HG03469 (cell line): Measurements from ENCODE around the gene ZSCAN29.
"Not testable (repeated sequence)": the region's sequence is repeated elsewhere in the genome, so short reads cannot be mapped to it uniquely, and the experiment has no call there.

Experiments
- ATAC-seq: cut with Tn5 transposase; IDR thresholded peaks from one replicate; pipeline ENCODE4 v1.9.1; 2021; ENCODE audit warnings: mild to moderate bottlenecking, moderate library complexity, moderate number of reproducible peaks; ENCODE audit not compliant: unreplicated experiment

ZSCAN29 gene

GRCh38 chr15:43370975-43371974 lies at the start of gene ZSCAN29, which contains the start of gene TUBGCP4:
TSS of gene ZSCAN29 (minus strand) at chr15:43371043. CDS start at chr15:43369913, 1,130 bp downstream.
TSS of gene TUBGCP4 (plus strand) at chr15:43371101. CDS start at chr15:43371355, 254 bp downstream.
- no peak for ATAC-seq

- no peak for ATAC-seq
Measured at GRCh38 chr15:43420435-43420834, 49.6 kb upstream of the ZSCAN29 start.

GRCh38 chr15:43414196-43414595 lies 43.4 kb upstream of the ZSCAN29 start:
- ATAC-seq: no peak

GRCh38 chr15:43412096-43412495 lies 41.3 kb upstream of the ZSCAN29 start:
- ATAC-seq: no peak

- no peak for ATAC-seq
Measured at GRCh38 chr15:43410572-43411214, 39.9 kb upstream of the ZSCAN29 start.

GRCh38 chr15:43408789-43409188 lies 37.9 kb upstream of the ZSCAN29 start:
- no peak for ATAC-seq

GRCh38 chr15:43406808-43407207 lies 36.0 kb upstream of the ZSCAN29 start:
- no peak for ATAC-seq

GRCh38 chr15:43406189-43406588 lies 35.3 kb upstream of the ZSCAN29 start:
- no peak for ATAC-seq

- ATAC-seq: no peak
Measured at GRCh38 chr15:43404130-43404529, 33.3 kb upstream of the ZSCAN29 start.

- no peak for ATAC-seq
Measured at GRCh38 chr15:43403616-43404015, 32.8 kb upstream of the ZSCAN29 start.

GRCh38 chr15:43402255-43402654 lies 31.4 kb upstream of the ZSCAN29 start:
- ATAC-seq: no peak

- ATAC-seq: not testable (repeated sequence)
Measured at GRCh38 chr15:43393592-43393991, 22.7 kb upstream of the ZSCAN29 start.

- ATAC-seq: no peak
Measured at GRCh38 chr15:43390723-43391122, 19.9 kb upstream of the ZSCAN29 start.

GRCh38 chr15:43383070-43383469 lies 12.2 kb upstream of the ZSCAN29 start:
- no peak for ATAC-seq

- no peak for ATAC-seq
Measured at GRCh38 chr15:43382310-43382709, 11.5 kb upstream of the ZSCAN29 start.

GRCh38 chr15:43378601-43379000 lies 7.8 kb upstream of the ZSCAN29 start:
- no peak for ATAC-seq

GRCh38 chr15:43376017-43376705 lies 5.3 kb upstream of the ZSCAN29 start:
- ATAC-seq: no peak

- no peak for ATAC-seq
Measured at GRCh38 chr15:43370310-43370974, 401 bp downstream of the ZSCAN29 start.

GRCh38 chr15:43361313-43361903 lies 9.4 kb downstream of the ZSCAN29 start:
- no peak for ATAC-seq

- ATAC-seq: no peak
Measured at GRCh38 chr15:43360821-43361220, 10.0 kb downstream of the ZSCAN29 start.
